ENCODE measurements around the gene EIF5.

The EIF5 gene

DNA sequence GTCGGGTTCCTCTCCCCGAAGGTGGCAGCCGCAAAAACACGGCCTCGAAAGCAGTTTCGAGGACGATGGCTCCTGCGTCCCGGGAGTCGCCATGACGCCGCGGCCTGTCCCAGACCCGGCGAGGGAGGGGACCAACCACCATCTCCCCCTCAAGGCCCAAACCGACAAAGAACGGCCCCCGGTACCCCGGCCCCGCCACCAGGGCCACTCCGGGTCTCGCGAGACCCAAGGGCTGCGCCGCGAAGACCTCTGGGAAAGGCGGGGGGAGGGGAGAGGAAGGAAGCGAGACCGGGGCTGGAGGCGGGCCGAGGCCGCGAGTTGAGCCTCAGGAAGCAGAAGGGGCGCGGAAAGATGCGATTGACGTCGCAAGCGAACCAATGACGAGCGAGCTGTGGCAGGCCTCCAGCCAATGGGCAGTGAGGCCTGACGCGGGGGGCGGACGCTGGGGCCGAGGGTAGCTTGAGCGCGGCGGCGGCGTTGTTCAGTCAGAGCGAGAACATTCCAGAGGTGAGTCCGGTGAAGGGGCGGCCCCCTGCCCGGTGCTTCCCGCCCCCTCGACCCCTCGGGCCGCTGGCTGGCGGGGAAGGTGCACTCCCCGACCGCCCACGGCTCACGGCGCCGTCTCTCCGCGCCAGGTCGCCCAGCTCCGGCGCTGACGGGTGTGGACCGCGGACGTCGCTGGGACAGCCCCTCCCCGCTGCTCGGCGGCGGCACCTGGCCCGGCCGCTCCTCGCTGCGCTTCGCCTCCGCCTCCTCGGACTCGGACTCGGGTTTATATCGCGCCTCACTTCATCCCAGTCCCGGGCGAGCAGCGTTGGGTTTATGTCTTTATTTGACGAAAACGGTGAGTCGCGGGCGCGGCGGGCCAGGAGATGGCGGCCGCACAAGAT, at the start of gene EIF5:
Gene EIF5 (plus strand): TSS at position 484 of the 890 bp plus-strand sequence. CDS start 1,624 bp downstream, outside the sequence.
- peak; percentile 98 for DNase-seq (ENCODE audit: low spot score)

GRCh38 chr14:103284574-103285467, 49.2 kb upstream of the EIF5 start:
- peak; percentile 53 for DNase-seq (ENCODE audit: low spot score)

DNA sequence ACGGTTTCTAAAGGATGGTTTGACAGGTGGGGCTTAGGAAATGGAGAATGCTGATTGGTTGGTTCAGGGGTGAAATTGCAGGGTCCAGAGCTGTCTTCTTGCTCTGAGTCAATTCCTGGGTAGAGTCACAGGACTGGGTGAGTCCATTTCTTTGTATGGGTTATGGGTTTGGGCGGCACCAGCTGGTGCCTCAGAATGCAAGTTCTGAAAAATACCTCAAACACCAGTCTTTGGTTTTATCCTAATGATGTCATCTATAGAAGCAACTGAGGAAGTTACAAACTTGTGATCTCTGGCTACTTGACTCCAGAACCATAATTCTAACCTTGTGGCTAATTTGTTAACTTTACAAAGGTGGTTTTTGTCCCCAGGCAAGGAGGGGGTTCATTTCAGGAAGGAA, 47.6 kb upstream of the EIF5 start:
- DNase-seq (ENCODE audit: low spot score): no peak

DNA sequence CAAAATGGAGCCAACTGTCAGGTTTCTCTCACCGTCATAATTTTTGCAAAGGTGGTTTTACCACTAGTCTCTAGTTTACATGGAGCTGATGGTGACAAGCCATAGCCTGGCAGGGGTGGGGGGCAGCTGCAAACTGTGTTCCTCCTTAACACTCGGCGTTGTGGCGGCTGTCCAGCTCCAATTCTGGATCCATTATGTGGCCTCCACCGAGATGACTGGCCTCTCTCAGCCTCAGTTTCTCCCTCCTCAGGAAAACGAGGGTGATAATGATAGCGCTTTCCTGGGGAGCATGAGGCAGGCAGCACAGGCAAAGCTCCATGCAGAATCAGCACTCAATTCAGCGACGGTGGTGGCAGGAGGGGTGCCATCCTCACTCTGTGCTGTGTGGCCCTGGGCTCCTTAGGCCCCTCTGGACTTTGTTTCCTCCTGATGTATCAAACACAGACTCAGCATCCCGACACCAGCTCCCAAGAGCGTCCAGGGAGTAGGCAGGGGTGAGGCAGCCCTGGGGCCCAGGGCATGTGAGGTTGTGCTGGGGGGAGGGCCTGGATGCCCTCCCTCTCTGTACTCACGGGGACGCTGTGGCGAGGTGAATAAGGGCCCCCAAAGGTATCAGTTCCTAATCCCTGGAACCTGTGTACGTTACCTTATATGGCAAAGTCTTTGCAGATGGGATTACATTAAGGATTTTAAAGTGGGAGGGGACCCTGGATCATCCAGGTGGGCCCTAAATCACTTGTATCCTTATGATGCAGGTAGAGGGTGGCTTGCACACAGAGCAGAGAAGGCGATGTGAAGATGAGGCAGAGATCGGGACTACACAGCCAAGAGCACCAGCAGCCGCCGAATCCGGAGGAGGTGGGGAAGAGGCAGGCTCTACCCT, 46.8 kb upstream of the EIF5 start:
- DNase-seq (ENCODE audit: low spot score): no peak

DNA sequence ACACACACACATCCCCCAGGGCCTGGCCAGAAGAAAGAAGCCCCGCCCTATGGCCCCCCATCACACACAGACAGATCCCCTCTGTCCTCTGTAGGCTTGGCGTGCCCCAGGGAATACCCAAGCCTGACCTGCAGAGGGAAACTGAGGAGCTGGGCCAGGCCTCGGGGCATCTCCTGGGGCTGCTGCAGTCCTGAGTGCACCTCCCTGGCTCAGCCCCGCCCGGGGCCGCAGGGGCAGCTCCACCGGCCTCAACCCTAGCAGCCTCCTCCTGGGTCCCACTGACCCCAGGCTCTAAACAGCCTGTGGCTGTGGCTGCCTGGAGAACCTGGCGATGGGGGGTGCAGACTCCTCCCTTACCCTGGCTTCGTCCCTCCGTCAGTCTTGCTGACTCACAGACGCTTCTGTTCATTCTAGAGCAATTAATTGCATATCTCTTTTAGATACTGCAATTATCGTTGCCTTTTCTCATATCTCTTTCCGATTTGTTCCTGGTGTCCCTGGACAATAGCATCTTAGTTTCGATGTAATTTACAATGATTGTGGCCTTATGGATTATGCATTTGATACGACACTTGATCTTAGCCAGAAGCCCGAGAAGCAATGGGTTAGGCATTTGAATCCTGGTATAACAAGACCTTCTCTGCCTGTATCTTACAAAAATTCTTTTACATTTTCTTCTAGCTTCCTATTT, 45.8 kb upstream of the EIF5 start:
- DNase-seq (ENCODE audit: low spot score): no peak

- DNase-seq (ENCODE audit: low spot score): no peak
These were observed 44.0 kb upstream of the EIF5 start for GRCh38 chr14:103290056-103290455.

DNA sequence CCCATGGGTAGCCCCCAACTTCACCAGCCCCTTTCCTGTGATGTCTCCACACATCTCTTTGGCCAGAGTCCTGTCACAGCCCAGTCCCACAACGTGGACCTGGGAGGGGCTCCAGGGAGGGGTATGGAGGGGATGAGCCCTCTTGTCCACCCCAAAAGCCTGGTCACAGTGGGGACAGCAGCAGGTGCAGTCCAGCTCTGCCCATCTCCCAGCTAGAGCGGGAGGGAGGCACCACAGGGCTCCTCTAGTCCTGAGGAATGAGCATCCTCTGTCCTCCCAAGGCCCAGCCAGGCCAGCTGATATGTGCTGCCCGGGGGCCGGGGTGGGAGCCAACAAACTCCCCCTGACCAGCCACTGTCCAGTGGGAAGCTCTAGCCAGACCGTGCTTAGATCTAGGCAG, 43.5 kb upstream of the EIF5 start:
- no peak for DNase-seq (ENCODE audit: low spot score)

DNA sequence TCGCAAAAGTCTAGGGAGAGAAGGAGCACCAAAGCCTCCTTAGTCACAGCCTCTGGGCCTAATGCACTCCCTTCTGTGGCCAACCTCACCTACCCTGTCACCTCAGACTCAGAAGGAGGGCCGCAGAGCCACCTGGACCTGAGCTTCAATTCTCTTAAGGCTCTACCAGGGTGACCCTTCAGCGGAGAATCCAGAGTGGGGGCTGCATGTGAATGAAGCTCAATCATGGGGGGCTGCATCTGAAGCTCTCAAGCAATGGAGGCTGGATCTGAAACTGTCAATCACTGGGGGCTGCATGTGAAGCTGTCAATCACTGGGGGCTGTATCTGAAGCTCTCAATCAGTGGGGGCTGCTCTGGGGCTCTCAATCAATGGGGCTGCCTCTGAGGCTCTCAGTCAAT, 43.1 kb upstream of the EIF5 start:
- DNase-seq (ENCODE audit: low spot score): no peak

- DNase-seq (ENCODE audit: low spot score): peak; percentile 88
These were observed 41.3 kb upstream of the EIF5 start for GRCh38 chr14:103292426-103293374.

DNA sequence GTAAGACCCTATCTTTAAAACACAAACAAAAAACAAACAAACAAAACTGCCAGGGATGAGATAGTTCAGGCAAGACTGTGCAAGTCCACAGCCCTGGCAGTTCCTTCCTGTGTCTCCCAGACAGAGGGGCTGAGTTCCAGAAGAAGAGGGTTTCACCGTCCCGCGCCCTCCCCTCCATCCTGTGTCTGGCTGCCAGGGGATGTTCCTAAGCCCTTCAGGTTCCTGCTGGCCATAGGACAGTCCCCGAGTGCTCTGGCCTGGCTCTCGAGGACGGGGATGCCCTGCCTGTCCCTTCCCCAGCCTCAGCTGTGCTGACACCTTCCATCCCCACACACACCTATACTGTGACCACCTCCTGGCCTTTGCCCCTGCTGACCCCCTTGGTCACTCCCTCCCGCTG, 40.6 kb upstream of the EIF5 start:
- no peak for DNase-seq (ENCODE audit: low spot score)

- DNase-seq (ENCODE audit: low spot score): no peak
These were observed 39.9 kb upstream of the EIF5 start for GRCh38 chr14:103294091-103294490.

DNA sequence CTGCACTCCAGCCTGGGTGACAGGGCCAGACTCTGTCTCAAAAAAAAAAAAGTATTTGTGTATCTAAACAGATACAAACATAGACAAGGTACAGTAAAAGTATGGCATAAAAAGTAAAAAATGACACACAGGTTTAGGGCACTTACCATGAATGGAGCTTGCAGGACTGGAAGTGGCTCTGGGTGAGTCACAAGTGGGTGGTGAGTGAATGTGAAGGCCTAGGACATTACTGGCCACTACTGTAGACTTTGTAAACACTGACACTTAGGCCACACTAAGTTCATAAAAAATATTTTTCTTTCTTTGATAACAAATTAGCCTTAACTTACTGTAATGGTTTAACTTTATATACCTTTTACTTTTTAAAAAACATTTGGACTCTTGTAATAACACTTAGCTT, 38.0 kb upstream of the EIF5 start:
- DNase-seq (ENCODE audit: low spot score): peak; percentile 54

DNA sequence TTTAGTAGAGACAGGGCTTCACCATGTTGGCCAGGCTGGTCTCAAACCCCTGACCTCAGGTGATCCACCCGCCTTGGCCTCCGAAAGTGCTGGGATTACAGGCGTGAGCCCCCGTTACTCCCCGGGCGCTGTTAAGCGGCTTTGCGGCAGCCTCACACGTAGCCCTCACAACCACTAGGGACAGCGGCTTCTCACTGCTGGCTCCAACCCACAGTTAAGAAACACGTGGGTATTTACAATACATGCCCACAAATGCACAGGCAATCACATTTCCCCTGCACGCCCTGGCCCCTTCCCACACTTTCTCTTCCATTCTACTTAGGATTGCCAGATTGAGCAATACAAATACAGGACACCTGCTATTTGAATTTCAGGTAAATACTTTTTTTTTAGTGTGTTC, 37.0 kb upstream of the EIF5 start:
- no peak for DNase-seq (ENCODE audit: low spot score)

DNA sequence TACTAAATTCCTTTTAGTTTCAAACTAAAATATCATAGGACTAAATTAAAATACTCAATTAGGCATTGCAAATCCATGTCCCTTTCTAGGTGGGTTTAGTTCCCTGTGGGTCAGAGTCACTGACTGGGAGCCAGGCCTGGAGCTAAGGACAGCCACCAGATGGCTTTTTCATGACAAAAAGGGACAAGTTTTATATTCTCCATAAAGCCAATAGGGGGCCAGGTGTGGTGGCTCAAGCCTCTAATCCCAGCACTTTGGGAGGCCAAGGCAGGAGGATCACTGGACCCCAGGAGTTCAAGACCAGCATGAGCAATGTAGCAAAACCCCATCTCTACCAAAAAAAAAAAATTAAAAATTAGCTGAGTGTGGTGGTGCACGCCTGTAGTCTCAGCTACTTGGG, 35.4 kb upstream of the EIF5 start:
- no peak for DNase-seq (ENCODE audit: low spot score)

GRCh38 chr14:103301512-103302354, 32.3 kb upstream of the EIF5 start:
- no peak for DNase-seq (ENCODE audit: low spot score)

DNA sequence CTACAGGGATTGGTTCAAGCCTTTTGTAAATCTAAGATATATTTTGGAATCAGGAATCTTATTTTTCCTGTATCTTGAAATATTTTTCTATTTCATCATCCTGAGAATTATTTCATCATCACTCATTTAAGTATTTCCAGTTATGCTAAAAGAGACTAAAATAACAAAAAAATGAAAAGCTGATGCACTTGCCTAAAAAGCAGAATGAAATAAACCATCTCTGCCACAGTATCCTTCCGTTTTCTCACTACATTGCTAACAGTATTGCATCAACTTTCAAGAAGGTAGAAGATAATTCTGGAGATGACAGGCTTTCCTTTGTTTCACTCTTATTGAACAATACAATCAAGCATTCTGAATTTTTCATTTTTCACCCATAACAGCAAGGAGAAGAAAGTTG, 31.1 kb upstream of the EIF5 start:
- DNase-seq (ENCODE audit: low spot score): no peak

DNA sequence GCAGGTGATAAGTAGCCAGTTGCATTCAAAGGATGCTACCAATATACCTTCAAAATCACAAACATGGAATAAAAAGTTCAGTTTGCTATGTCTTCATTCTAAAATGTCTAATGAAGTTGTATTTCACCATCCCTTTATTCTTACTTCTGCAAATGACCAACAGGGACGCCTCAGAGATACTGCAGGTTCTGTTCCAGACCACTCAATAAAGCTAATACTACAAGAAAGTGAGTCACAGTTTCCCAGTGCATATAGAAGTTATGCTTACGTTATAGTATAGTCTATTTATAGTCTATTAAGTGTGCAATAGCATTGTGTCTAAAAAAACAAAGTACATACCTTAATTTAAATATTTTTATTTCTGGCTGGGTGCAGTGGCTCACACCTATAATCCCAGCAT, 29.3 kb upstream of the EIF5 start:
- DNase-seq (ENCODE audit: low spot score): no peak

- DNase-seq (ENCODE audit: low spot score): no peak
These were observed 25.1 kb upstream of the EIF5 start for GRCh38 chr14:103308717-103309616.

Data from AG20443 (cell line).